ENCODE data around the gene GPRIN3. TPM values are rescaled to one million over a fixed set of nuclear protein-coding genes. Genes with fewer than 3 reads are reported as not detected.

The GPRIN3 gene
- total RNA-seq, 2 experiments from 2014 or later = 46.4 TPM

DNA sequence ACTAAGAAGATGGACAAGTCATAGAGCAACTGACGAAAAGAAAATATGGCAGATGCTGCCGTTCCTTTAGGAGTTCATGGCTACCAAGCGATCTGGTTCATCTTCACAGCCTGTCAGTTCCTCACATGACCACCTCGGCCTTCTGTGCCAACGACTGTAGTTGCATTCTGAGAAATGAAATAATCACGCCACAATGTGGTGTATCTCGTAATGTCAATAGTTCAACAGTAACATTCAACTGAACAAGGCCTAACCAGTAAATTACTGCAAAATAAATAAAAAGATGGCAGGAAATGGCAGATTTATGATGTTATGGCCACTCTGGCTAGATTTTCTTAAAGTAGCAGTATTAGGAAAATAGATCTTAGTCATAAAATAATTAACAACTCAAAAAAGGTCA is 4.4 kb downstream of the GPRIN3 start:
- peaks cover 21% of the 10 kb centered on the region for H3K36me3 Mint-ChIP-seq (ENCODE audit: low read depth)
- peaks cover 33% of the 10 kb centered on the region for H3K4me1 ChIP-seq (ENCODE audit: insufficient read depth, low read length)
- ATAC-seq (ENCODE audit: poor library complexity) (peak; percentile 33), DNase-seq (peak in 9 of 14 experiments; percentile 35 to 92 (median 55))
- intact Hi-C loops (cut with DNase I, micrococcal nuclease) = loop anchor here in 1 of 2 experiments (10.0 kb wide), 1 partner anchor 188 kb away; the partner anchor contains the start of gene TIGD2
- POLR2A ChIA-PET = interaction anchor here (1.2 to 1.9 kb wide), 3 partner anchors 9 to 44 kb away, joined by 3 to 12 read pairs (median 5); no protein-coding TSS in a partner anchor
- no peaks in the 10 kb centered on the region for H3K9me3 ChIP-seq (ENCODE audit: control insufficient read depth in 1 of 2, insufficient read depth in 1 of 2, low read length in 2 of 2)
- H3K27ac Mint-ChIP-seq = peak overlapping the region; percentile 92
- no peaks in the 10 kb centered on the region for H3K27me3 ChIP-seq (ENCODE audit: control insufficient read depth in 1 of 2, insufficient read depth in 2 of 2, low read length in 2 of 2)
- CTCF ChIA-PET = interaction anchor here (1.0 to 2.2 kb wide), 5 partner anchors 20 to 132 kb away, joined by 3 to 5 read pairs (median 4); no protein-coding TSS in a partner anchor
- H3K4me1 Mint-ChIP-seq (ENCODE audit: low read depth) = peaks cover 80% of the 10 kb centered on the region
- peaks cover 2% of the 10 kb centered on the region for H3K36me3 ChIP-seq (ENCODE audit: insufficient read depth, low read length)
- H3K4me3 Mint-ChIP-seq = peak overlapping the region; percentile 88
- peak; percentile 8 for TF ChIP-seq CTCF (IDR thresholded peaks at IDR 0.05)
- no peaks in the 10 kb centered on the region for H3K27me3 Mint-ChIP-seq
- H3K27ac ChIP-seq (ENCODE audit: low read depth in 1 of 2, low read length in 2 of 2) = peak overlapping the region in 1 of 2 donors; percentile 74
- H3K9me3 Mint-ChIP-seq = no peaks in the 10 kb centered on the region
- peak overlapping the region; percentile 93 for H3K4me3 ChIP-seq (ENCODE audit: low read length)

- no peaks in the 10 kb centered on the region for H3K9me3 ChIP-seq (ENCODE audit: control insufficient read depth in 1 of 2, insufficient read depth in 1 of 2, low read length in 2 of 2)
- CTCF ChIA-PET = interaction anchor here (0.8 to 4.6 kb wide), 5 partner anchors 16 to 134 kb away, joined by 3 to 29 read pairs (median 4); no protein-coding TSS in a partner anchor
- peak overlapping the region; percentile 71 for H3K4me3 Mint-ChIP-seq
- POLR2A ChIA-PET = interaction anchor here (0.8 to 1.9 kb wide), 3 partner anchors 8 to 18 kb away, joined by 4 to 12 read pairs (median 5); no protein-coding TSS in a partner anchor
- DNase-seq (no peak), ATAC-seq (ENCODE audit: poor library complexity) (no peak)
- peak overlapping the region; percentile 93 for H3K4me3 ChIP-seq (ENCODE audit: low read length)
- H3K36me3 ChIP-seq (ENCODE audit: insufficient read depth, low read length) = peaks cover 2% of the 10 kb centered on the region
- intact Hi-C loops (cut with DNase I, micrococcal nuclease) = loop anchor here in 1 of 2 experiments (10.0 kb wide), 1 partner anchor 187 kb away; the partner anchor contains the start of gene TIGD2
- H3K4me1 Mint-ChIP-seq (ENCODE audit: low read depth) = peaks cover 91% of the 10 kb centered on the region
- H3K4me1 ChIP-seq (ENCODE audit: insufficient read depth, low read length) = peaks cover 38% of the 10 kb centered on the region
- no peaks in the 10 kb centered on the region for H3K27me3 ChIP-seq (ENCODE audit: control insufficient read depth in 1 of 2, insufficient read depth in 2 of 2, low read length in 2 of 2)
- H3K27ac ChIP-seq (ENCODE audit: low read depth in 1 of 2, low read length in 2 of 2) = peak overlapping the region; percentile 32 to 74
- no peak for TF ChIP-seq CTCF (IDR thresholded peaks at IDR 0.05)
- peak overlapping the region; percentile 92 for H3K27ac Mint-ChIP-seq
- H3K9me3 Mint-ChIP-seq = no peaks in the 10 kb centered on the region
- H3K27me3 Mint-ChIP-seq = no peaks in the 10 kb centered on the region
- H3K36me3 Mint-ChIP-seq (ENCODE audit: low read depth) = peaks cover 18% of the 10 kb centered on the region
These were observed 5.7 kb downstream of the GPRIN3 start for GRCh38 chr4:89301902-89302301.

- ATAC-seq (ENCODE audit: poor library complexity) (no peak), DNase-seq (no peak)
- Histone ChIP-seq H3K36me3 (ENCODE audit: insufficient read depth, low read length) (peaks cover 2% of the 10 kb centered on the region), H3K4me1 (ENCODE audit: insufficient read depth, low read length) (peaks cover 40% of the 10 kb centered on the region), H3K4me3 (ENCODE audit: low read length) (no peak overlapping the region), H3K27me3 (ENCODE audit: control insufficient read depth in 1 of 2, insufficient read depth in 2 of 2, low read length in 2 of 2) (no peaks in the 10 kb centered on the region), H3K9me3 (ENCODE audit: control insufficient read depth in 1 of 2, insufficient read depth in 1 of 2, low read length in 2 of 2) (no peaks in the 10 kb centered on the region), H3K27ac (ENCODE audit: low read depth in 1 of 2, low read length in 2 of 2) (peak overlapping the region; percentile 3 to 74)
- ChIA-PET POLR2A (interaction anchor here (0.8 to 4.1 kb wide), 11 partner anchors 10 to 1014 kb away, joined by 4 to 37 read pairs (median 7); partner anchors contain the start of gene HERC5), CTCF (interaction anchor here (1.1 to 4.6 kb wide), 6 partner anchors 10 to 45 kb away, joined by 3 to 29 read pairs (median 6); no protein-coding TSS in a partner anchor)
- peaks cover 11% of the 10 kb centered on the region for H3K36me3 Mint-ChIP-seq (ENCODE audit: low read depth)
- no peaks in the 10 kb centered on the region for H3K27me3 Mint-ChIP-seq
- TF ChIP-seq CTCF (IDR thresholded peaks at IDR 0.05) = no peak
- no peaks in the 10 kb centered on the region for H3K9me3 Mint-ChIP-seq
- H3K4me1 Mint-ChIP-seq (ENCODE audit: low read depth) = peaks cover 93% of the 10 kb centered on the region
- peak overlapping the region; percentile 71 for H3K4me3 Mint-ChIP-seq
- H3K27ac Mint-ChIP-seq = peak overlapping the region; percentile 92
- intact Hi-C loops (cut with DNase I, micrococcal nuclease) = loop anchor here in 1 of 2 experiments (10.0 kb wide), 1 partner anchor 186 kb away; the partner anchor contains the start of gene TIGD2
These were observed 6.6 kb downstream of the GPRIN3 start for GRCh38 chr4:89301003-89301402.

Measured in CD4-positive, alpha-beta T cell (primary cell).